Smooth muscle cell (in vitro differentiated cells): ENCODE measurements around the gene RBM4. TPM values are rescaled to one million over a fixed set of nuclear protein-coding genes. Genes with fewer than 3 reads are reported as not detected.

ENCODE experiments used
- DNase-seq: peaks from one replicate; lab custom pipeline; 2025; ENCODE audit not compliant: unreplicated experiment; lab: John Stamatoyannopoulos, UW
- H2AFZ ChIP-seq: fragments of 200-600 bp; sonication (generic); 2 replicates; pipeline ENCODE4 v1.6.0; 2016; ENCODE audit warnings: antibody characterized with exemption, low read depth, mild to moderate bottlenecking
- H3F3A ChIP-seq: fragments of 200-600 bp; sonication (generic); 2 replicates; pipeline ENCODE4 v1.6.0; 2017; ENCODE audit warnings: antibody characterized with exemption, low read depth
- H3K27ac ChIP-seq: fragments of 200-600 bp; sonication (generic); 2 replicates; pipeline ENCODE4 v1.5.1; 2016; ENCODE audit warnings: low read depth, mild to moderate bottlenecking
- H3K27me3 ChIP-seq: fragments of 200-600 bp; sonication (generic); 2 replicates; pipeline ENCODE4 v1.6.1; 2016; ENCODE audit warnings: low read depth, mild to moderate bottlenecking
- H3K36me3 ChIP-seq: fragments of 200-600 bp; sonication (generic); 2 replicates; pipeline ENCODE4 v1.5.1; 2016; ENCODE audit warnings: low read depth
- H3K4me1 ChIP-seq: fragments of 200-600 bp; sonication (generic); 2 replicates; pipeline ENCODE4 v1.5.1; 2016; ENCODE audit warnings: low read depth
- H3K4me2 ChIP-seq: fragments of 200-600 bp; sonication (generic); 2 replicates; pipeline ENCODE4 v1.6.0; 2016; ENCODE audit warnings: mild to moderate bottlenecking
- H3K4me3 ChIP-seq: fragments of 200-600 bp; sonication (generic); 2 replicates; pipeline ENCODE4 v1.5.1; 2016; ENCODE audit warnings: mild to moderate bottlenecking
- H3K79me2 ChIP-seq: fragments of 200-600 bp; sonication (generic); 2 replicates; pipeline ENCODE4 v1.6.0; 2016; ENCODE audit warnings: low read depth, mild to moderate bottlenecking
- H3K9ac ChIP-seq: fragments of 200-600 bp; sonication (generic); 2 replicates; pipeline ENCODE4 v1.6.0; 2016; ENCODE audit warnings: low read depth
- H3K9me3 ChIP-seq: fragments of 200-600 bp; sonication (generic); replicated peaks from 2 replicates; pipeline ENCODE4 v1.5.1; 2016; ENCODE audit warnings: low read depth
- H4K20me1 ChIP-seq: fragments of 200-600 bp; sonication (generic); 2 replicates; pipeline ENCODE4 v1.6.0; 2016; ENCODE audit warnings: low read depth
- CTCF ChIP-seq: fragments of 200-600 bp; sonication (generic); IDR thresholded peaks from 2 replicates; pipeline ENCODE4 v1.5.1; 2017; ENCODE audit warnings: borderline replicate concordance, mild to moderate bottlenecking, antibody characterized with exemption; ENCODE audit not compliant: insufficient read depth, poor library complexity, severe bottlenecking
- WGBS: methylation state at CpG from one replicate; pipeline ENCODE4 v1.1.7; 2016; ENCODE audit warnings: low lambda C conversion rate; 5-methylcytosine and 5-hydroxymethylcytosine counted together
- polyA plus RNA-seq: library from polyadenylated mRNA; unstranded; fragments of >200 nt; fragmentation: Nextera tagmentation; extraction: Ambion mirVana; gene quantifications from 2 replicates; pipeline ENCODE4 v1.2.1, GENCODE V29; 2016
- total RNA-seq: library from RNA; depleted of rRNA; stranded (reverse); fragments of >200 nt; gene quantifications from 2 replicates; pipeline ENCODE4 v1.2.3, GENCODE V29; 2014

Gene RBM4
- total and polyA plus RNA-seq, 2 experiments from 2014 or later, result 121 to 125 TPM

GRCh38 chr11:66663741-66664296 is 25.3 kb downstream of the RBM4 start:
- Histone ChIP-seq H3K27ac (no peak overlapping the region), H3K79me2 (peaks cover 65% of the 10 kb centered on the region)

GRCh38 chr11:66665369-66665768 is 26.9 kb downstream of the RBM4 start:
- no peak overlapping the region for H3K4me3 ChIP-seq
- peaks cover 5% of the 10 kb centered on the region for H3K36me3 ChIP-seq
- H2AFZ ChIP-seq, result no peak overlapping the region
- no peaks in the 10 kb centered on the region for H3K27me3 ChIP-seq
- H3K27ac ChIP-seq, result no peak overlapping the region
- peaks cover 10% of the 10 kb centered on the region for H3F3A ChIP-seq
- no peak for DNase-seq
- H3K9me3 ChIP-seq, result no peaks in the 10 kb centered on the region
- 97% methylated on average over 11 of the region's 11 CpGs for WGBS
- H3K79me2 ChIP-seq, result peaks cover 67% of the 10 kb centered on the region
- H3K4me2 ChIP-seq, result no peak overlapping the region
- peaks cover 99% of the 10 kb centered on the region for H4K20me1 ChIP-seq
- no peaks in the 10 kb centered on the region for H3K4me1 ChIP-seq
- TF ChIP-seq CTCF, result no peak
- no peak overlapping the region for H3K9ac ChIP-seq

More at GRCh38 chr11:66663741-66664296, 25.3 kb downstream of the RBM4 start:
- no peaks in the 10 kb centered on the region for H3K27me3 ChIP-seq
- peaks cover 99% of the 10 kb centered on the region for H4K20me1 ChIP-seq
- no peaks in the 10 kb centered on the region for H3K9me3 ChIP-seq
- peaks cover 15% of the 10 kb centered on the region for H3F3A ChIP-seq
- no peak overlapping the region for H3K4me3 ChIP-seq
- no peak for TF ChIP-seq CTCF
- no peak overlapping the region for H3K4me2 ChIP-seq
- H3K9ac ChIP-seq, result no peak overlapping the region
- no peaks in the 10 kb centered on the region for H3K4me1 ChIP-seq
- peaks cover 5% of the 10 kb centered on the region for H3K36me3 ChIP-seq
- DNase-seq, result no peak
- 88% methylated on average over 1 of the region's 1 CpG for WGBS
- H2AFZ ChIP-seq, result no peak overlapping the region

- Histone ChIP-seq H2AFZ (no peak overlapping the region), H3K36me3 (peaks cover 5% of the 10 kb centered on the region), H3K4me2 (no peak overlapping the region), H3K4me3 (no peak overlapping the region), H3K27ac (no peak overlapping the region), H3K9ac (no peak overlapping the region), H3K79me2 (peaks cover 87% of the 10 kb centered on the region), H3K4me1 (peaks cover 12% of the 10 kb centered on the region), H4K20me1 (peaks cover 97% of the 10 kb centered on the region), H3K27me3 (no peaks in the 10 kb centered on the region), H3F3A (peaks cover 10% of the 10 kb centered on the region), H3K9me3 (no peaks in the 10 kb centered on the region)
- TF ChIP-seq CTCF, result no peak
- 81% methylated on average over 5 of the region's 5 CpGs for WGBS
- no peak for DNase-seq
Measured at GRCh38 chr11:66670816-66671215, 32.3 kb downstream of the RBM4 start.
